ENCODE results near the gene SCARF2. TPM values are rescaled to one million over a fixed set of nuclear protein-coding genes. Genes with fewer than 3 reads are reported as not detected.
"Not testable (repeated sequence)": the region's sequence is repeated elsewhere in the genome, so short reads cannot be mapped to it uniquely, and the experiment has no call there.

SCARF2 gene
- total RNA-seq, 2 donors from 2014 or later = 3.2 to 8.3 TPM

- ATAC-seq = no peak
- DNase-seq = no peak
- intact Hi-C loops (cut with DNase I) = no loop called here
Measured at GRCh38 chr22:20464912-20465758, 27.5 kb upstream of the SCARF2 start.

GRCh38 chr22:20464096-20464614, 26.5 kb upstream of the SCARF2 start:
- peak in 1 of 2 donors; percentile 50 for ATAC-seq

GRCh38 chr22:20463324-20464095, 25.9 kb upstream of the SCARF2 start:
- intact Hi-C loops (cut with DNase I) = no loop called here
- ATAC-seq (peak in 1 of 2 donors; percentile 50), DNase-seq (no peak)

More at GRCh38 chr22:20464096-20464614, 26.5 kb upstream of the SCARF2 start:
- intact Hi-C loops (cut with DNase I) = no loop called here
- no peak for DNase-seq

GRCh38 chr22:20459862-20460261, 22.2 kb upstream of the SCARF2 start:
- ATAC-seq (no peak), DNase-seq (no peak)
- intact Hi-C loops (cut with DNase I) = loop anchor here in 1 of 2 donors (5.0 kb wide), 1 partner anchor 43 kb away; no protein-coding TSS in a partner anchor

GRCh38 chr22:20459152-20459542, 21.5 kb upstream of the SCARF2 start:
- ATAC-seq (no peak), DNase-seq (no peak)
- intact Hi-C loops (cut with DNase I) = loop anchor here in 1 of 2 donors (5.0 kb wide), 1 partner anchor 42 kb away; no protein-coding TSS in a partner anchor

- no peak for DNase-seq
- ATAC-seq = no peak
- intact Hi-C loops (cut with DNase I) = loop anchor here in 1 of 2 donors (5.0 kb wide), 1 partner anchor 41 kb away; no protein-coding TSS in a partner anchor
Measured at GRCh38 chr22:20458530-20459151, 21.0 kb upstream of the SCARF2 start.

- ATAC-seq = no peak
- intact Hi-C loops (cut with DNase I) = loop anchor here (2.0 to 5.0 kb wide), 2 partner anchors 39 to 40 kb away; no protein-coding TSS in a partner anchor
Measured at GRCh38 chr22:20457506-20458240, 20.0 kb upstream of the SCARF2 start.

GRCh38 chr22:20456722-20457076, 19.1 kb upstream of the SCARF2 start:
- intact Hi-C loops (cut with DNase I) = loop anchor here (2.0 to 5.0 kb wide), 2 partner anchors 38 to 39 kb away; no protein-coding TSS in a partner anchor
- ATAC-seq = peak in 1 of 2 donors; percentile 14
- DNase-seq = no peak

More at GRCh38 chr22:20457506-20458240, 20.0 kb upstream of the SCARF2 start:
- no peak for DNase-seq

GRCh38 chr22:20456064-20456721, 18.6 kb upstream of the SCARF2 start:
- ATAC-seq = peak; percentile 88 to 89
- intact Hi-C loops (cut with DNase I) = loop anchor here (2.0 to 5.0 kb wide), 2 partner anchors 37 to 39 kb away; no protein-coding TSS in a partner anchor
- DNase-seq = peak; percentile 77

GRCh38 chr22:20455709-20456063, 18.1 kb upstream of the SCARF2 start:
- ATAC-seq = no peak
- no peak for DNase-seq
- intact Hi-C loops (cut with DNase I) = loop anchor here (2.0 to 5.0 kb wide), 2 partner anchors 37 to 38 kb away; no protein-coding TSS in a partner anchor

GRCh38 chr22:20453222-20453621, 15.6 kb upstream of the SCARF2 start:
- DNase-seq = no peak
- intact Hi-C loops (cut with DNase I) = no loop called here
- no peak for ATAC-seq

GRCh38 chr22:20451920-20452319, 14.3 kb upstream of the SCARF2 start:
- intact Hi-C loops (cut with DNase I) = no loop called here
- no peak for DNase-seq
- ATAC-seq = no peak

- ATAC-seq; intact Hi-C loops (cut with DNase I); DNase-seq: not testable (repeated sequence)
Measured at GRCh38 chr22:20451129-20451778, 13.6 kb upstream of the SCARF2 start.

GRCh38 chr22:20450551-20450906, 12.9 kb upstream of the SCARF2 start:
- ATAC-seq = no peak
- no peak for DNase-seq
- intact Hi-C loops (cut with DNase I) = no loop called here

GRCh38 chr22:20449819-20450550, 12.4 kb upstream of the SCARF2 start:
- no peak for DNase-seq

GRCh38 chr22:20448630-20449029, 11.0 kb upstream of the SCARF2 start:
- intact Hi-C loops (cut with DNase I) = no loop called here
- ATAC-seq = no peak
- DNase-seq = no peak

More at GRCh38 chr22:20449819-20450550, 12.4 kb upstream of the SCARF2 start:
- no peak for ATAC-seq
- intact Hi-C loops (cut with DNase I) = no loop called here
